Right forelimb (tissue), 1 donor: Measurements from ENCODE around the gene FZD7.

Experiments
- DNase-seq: peaks from one replicate; pipeline ENCODE4 v3.0.0-alpha.2; 2018

The FZD7 gene

DNA sequence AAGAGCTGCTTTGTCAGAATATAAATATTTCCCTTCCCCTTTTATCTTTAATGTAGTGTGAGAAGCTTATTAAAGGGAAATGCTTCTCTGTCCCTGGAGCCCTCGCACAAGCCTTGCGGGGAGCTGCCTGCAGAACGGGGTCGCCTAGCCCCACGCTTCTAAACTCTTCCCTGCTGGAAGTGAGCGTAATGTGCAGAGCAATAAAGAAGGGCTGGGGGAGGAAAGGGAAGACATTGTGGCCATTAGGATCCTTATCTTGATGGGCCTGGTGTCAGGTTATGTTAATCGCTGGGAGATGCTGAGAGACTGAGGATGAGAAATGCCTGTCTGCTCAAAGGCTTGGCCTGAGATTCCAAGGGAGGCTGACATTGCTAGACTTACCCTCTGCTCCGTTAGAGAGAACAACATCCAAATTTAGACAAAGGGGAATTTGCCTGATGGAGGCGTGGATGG lies 18.9 kb upstream of the FZD7 start:
- DNase-seq: no peak

DNA sequence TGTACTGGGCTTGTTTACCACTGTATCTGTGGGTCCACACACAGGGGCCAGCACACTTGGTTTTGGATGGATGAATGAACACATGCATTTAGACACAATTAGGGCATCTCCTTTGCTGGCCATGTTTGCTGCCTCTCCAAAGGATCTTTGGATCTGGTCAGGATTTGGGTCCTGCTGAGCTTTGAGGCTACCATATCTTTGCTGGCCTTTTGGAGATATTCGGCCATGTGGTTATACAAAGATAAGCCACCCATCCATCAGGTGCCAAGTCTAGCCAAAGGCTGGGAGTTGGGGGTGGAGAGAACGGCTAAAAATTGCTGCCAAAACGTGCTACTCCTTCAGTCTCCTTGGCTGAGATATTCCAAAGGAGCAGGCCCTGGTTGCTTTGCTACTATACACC lies 18.2 kb upstream of the FZD7 start:
- no peak for DNase-seq

DNA sequence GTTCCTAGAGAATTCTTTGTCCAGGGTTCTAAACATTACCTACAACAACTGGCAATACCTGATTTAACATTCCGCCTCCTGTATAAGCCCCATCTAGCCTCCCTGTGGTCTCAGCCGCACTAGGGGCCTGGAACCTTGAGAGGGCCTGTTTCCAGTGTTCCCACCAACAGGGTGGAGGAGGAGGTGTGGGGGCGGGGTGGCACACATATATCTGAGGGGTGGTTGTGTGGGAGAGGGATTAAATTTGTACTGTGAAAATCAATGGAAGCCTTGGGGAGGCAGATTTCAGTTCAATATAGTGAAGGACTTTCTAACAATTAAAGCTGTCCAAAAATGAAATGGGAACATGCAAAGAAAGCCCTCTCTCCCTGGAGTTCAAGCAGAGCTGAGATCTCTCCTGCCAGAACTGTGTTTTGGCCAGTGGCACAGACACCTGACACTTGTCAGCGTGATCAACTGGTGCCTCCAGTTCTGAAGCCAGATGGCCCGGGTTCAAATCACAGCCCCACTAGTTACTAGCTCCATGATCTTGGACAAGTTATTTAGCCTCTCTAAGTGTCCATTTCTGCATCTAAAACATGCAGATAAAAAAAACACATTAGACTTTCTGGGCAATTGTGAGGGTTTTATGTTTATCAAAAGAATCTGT lies 17.0 kb upstream of the FZD7 start:
- DNase-seq: no peak

DNA sequence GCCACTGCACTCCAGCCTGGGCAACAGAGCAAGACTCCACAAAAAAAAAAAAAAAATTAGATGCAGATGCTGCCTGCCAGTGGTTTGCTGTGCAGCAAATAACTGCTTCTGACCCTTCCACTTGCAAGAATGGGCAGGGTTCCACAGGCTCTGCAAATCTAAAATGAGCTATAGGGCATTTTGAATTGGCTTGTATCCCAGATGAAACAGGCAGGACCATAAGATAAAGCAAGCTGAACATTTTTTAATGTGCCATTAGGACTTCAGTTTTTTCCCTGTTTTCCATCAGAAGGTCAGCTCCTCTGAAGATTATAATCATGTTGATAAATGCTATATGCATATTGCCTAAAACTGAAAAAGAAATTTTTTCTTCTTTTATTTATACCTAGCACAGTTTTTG lies 15.7 kb upstream of the FZD7 start:
- no peak for DNase-seq

DNA sequence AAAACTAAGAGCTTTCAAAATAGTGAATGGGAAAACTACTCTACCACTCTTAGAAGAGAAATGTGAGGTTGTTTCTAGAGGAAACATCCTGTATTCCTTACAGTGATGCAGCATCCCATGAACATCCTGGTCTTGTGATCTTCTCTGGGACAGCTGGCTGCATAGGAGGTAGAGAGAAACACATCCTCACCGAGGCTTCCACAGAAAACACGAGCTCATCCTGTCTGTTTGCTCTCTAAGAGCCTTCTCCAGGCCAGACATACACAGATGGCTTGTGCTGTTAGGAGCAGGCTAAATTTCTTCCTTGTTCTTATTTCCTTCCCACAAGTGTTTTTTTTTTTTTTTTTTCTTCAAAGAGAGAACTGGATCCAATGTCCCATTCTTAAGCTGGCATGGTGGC lies 14.7 kb upstream of the FZD7 start:
- DNase-seq: no peak

DNA sequence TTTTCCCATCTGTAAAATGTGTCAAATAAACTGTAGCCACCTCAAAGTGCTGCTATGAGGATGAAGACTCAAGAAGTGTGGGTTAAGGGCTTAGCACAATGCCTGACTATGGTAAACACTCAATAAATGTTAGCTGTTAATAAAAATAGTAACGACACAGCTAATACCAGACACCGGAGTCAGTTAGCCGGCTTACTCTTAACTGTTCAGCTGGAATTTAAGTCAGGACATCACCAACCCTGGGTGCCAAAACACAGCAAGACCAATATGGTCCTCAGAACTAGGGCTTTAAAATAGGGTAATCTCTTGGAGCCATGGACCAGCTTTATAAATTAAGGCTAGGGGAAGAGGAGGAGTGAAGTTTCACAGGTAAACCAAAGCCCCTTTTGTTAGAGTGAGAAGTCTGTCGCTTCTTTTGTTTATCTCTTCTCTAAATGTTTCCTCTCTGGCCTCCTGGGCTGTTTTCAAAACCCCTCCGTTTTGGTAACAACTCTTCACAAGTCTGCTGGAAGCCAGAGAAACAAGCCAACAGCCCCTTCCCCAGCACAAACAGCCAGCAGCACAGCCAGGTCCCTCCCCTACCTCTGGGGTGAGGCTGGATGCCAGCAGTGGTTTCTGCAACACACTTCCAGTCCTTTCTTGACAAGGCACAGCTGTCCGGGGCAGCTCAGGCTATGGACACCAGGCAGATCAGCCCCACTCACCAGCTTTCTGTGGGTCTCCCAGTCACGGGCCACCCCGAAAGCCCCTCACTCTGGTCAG lies 13.8 kb upstream of the FZD7 start:
- DNase-seq: no peak

DNA sequence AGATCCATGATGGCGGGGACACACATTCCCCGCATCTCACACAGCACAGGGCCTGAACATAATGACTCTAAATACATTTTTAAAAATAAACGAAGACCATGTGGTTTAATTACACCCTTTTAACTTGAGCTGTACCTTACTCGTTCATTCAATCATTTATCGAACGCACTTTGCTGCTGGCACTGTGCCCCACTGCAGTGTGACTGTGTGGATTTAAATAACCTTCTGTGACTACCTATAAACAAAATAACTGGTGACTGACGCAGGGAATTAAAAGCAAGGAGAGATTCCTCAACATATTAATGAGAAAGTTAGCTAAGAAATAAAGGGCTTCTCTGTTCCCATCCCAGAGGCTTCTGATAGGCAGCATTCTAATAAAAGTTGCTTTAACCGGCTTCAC lies 10.9 kb upstream of the FZD7 start:
- no peak for DNase-seq

DNA sequence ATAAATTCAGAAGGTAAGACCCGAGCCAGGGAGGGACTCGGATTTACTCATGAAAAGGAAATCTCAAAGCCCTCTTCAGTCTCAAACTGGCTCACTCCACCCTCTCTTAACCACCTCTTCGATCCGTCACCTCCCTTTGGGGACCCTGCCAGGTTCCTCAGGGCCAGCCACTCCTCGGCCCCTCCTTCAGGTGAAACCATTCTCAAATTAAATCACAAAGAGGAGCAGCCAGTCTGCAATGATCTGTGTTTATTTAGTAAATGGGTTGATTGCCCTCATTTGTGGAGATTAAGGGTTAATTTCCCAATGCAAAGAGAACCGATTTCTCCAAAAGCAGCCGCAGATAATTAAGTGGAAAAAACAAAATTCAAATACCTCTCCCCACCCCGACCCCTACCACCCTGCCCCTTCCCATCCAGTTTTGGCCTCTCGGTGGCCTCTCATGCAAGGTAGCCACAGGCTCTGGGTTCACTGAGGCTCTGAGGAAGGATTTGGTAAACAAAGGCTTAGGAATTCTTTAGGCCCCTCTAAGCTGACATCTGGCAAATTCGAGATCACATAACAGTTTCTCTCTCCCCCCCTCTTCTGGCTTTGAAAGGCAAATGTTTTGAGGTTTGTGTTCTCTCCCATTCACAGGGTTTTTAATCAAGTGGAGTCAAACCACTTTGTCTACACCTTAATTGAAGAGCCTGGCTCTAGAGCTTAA lies 10.3 kb upstream of the FZD7 start:
- no peak for DNase-seq

DNA sequence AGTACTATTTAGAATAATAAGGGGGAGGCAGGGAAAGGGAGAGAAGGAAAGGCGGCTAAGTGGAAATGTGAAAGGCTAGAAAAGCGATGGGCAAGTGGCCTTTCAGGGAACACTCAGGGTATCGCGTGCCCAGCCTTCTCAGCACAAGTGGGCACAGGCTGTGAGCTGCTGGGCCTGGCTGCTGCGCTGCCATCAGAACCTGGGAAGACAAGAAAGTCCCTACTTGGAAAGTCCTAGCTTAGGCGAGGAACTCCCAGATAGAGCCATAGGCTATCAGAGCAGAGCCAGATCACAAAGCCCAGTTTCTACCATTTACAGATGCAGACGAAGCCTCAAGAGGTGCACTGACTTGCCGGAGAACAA lies 9.8 kb upstream of the FZD7 start:
- DNase-seq: no peak

DNA sequence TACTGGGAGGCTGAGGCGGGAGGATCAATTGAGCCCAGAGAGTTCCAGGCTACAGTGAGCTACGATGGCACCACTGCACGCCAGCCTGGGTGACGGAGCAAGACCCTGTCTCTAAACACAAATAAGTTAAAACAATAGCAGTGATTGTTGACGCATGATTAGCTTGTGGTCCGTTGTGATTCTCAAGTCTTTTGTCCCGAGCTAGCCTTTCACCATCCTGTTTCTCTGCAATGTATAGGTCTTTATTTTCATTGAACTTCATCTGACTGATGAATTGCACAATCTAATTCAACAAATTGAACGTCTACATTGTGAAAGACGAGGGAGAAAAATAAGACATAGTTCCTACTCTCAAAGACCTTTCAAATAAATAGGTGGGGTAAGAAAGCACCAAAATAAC lies 8.8 kb upstream of the FZD7 start:
- DNase-seq: no peak

DNA sequence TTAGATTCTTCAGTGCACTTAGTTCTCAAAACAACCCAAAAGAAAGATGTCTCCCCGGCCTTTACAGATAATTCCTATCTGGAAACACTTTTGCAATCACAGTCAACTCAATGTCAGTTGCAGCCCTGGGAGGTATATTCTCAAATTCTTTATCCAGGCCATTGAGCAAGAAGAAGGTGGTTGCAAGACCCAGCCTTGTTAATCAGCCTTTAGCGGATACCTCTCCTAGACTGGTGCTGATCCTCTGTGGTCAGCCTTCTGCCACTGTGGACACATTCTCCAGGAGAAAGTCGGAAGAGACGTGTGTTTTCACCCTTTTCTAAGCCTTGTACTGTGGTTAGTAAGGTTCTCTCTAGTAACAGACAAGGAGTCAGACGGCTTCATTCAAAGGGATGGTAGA lies 7.8 kb upstream of the FZD7 start:
- DNase-seq: no peak

DNA sequence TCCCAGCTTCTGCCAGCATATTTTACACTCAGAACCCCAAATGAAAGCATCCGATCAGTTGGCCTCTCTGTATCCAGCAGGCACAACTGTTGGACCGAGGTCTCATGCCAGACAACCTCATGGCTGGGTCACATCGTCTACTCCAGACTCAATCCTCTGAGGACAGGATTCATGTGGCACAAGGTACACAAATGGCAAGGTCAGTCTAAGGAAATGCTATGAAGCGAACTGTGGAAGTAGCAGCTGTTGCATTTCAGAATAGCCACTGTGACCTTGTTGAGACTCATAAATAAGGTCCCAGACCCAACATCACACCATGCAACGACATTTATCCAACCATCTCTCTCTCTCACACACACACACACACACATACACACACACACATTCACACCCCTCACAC lies 7.1 kb upstream of the FZD7 start:
- DNase-seq: no peak

DNA sequence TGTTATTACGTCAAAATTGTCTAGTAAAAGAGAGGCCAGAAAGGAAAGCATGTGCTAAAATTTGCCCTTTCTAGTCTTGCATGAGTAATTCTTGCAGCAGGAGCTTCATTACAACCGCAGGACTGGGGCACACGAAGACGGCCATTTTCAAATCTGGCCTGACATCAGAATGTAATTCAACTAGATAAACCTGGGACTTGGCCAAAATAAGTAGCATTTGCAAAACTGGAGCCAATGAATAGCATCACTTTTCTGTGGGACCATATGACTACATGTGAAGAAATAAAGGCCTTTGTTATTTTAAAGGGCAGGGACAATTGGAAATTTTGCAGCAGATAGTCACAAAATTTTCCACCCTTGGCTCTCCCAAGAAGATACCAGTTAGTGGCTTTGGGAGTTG lies 3.0 kb upstream of the FZD7 start:
- no peak for DNase-seq

DNA sequence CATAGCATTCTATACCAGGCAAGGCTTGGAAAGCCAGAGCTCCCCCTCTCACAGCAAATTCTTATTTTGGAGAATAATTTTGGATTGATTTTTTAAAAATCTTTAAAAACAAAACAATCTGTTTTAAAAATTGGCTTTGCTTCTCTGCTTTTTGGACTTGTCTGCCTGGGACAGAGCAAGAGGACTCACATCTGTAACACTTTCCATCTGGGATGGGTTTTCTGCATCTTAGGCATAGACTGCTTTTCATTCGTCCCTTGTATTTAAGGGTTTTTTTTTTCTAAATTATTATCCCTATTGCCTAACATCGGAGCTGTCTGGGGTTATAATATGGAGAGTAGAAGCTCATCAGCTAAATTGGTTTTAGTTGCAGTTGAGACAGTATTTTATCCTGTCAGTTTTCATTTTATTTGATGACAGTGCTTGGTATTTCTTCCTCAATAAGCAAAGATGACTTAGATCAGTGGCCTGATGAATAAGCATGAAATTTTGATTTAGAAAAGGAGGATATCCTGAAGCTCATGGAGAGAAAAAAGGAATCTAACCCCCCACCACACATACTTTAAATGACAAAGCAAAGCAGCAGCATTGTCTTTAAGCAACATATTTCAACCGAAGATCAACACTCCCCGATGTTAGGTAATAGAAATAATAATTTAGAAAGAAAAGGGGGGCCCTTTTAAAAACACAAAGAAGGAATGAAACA lies 2.3 kb upstream of the FZD7 start:
- DNase-seq: no peak

DNA sequence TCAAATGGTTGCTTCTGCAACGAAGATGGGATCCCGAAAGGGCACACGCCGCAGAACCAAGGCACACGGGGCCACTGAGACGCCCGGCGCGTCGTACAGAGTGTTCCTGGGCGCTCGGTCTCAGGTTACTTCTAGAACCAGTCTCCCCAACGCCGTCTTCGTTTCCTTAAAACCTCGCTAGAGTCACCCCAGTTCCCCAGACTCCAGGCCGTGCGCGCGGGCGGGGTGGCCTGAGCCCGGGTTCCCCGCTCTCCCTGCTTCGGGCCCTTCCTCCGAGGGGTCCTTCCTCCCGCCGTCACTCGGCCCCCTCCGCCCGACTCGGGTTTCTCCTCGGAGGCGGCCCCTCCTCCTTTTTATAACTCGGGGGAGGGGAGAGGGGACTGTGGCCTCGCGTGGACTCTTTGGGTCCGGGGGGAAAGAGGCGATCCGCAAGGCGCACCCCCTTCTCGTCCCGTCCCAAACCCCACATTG lies 774 bp upstream of the FZD7 start:
- DNase-seq: peak; percentile 89

DNA sequence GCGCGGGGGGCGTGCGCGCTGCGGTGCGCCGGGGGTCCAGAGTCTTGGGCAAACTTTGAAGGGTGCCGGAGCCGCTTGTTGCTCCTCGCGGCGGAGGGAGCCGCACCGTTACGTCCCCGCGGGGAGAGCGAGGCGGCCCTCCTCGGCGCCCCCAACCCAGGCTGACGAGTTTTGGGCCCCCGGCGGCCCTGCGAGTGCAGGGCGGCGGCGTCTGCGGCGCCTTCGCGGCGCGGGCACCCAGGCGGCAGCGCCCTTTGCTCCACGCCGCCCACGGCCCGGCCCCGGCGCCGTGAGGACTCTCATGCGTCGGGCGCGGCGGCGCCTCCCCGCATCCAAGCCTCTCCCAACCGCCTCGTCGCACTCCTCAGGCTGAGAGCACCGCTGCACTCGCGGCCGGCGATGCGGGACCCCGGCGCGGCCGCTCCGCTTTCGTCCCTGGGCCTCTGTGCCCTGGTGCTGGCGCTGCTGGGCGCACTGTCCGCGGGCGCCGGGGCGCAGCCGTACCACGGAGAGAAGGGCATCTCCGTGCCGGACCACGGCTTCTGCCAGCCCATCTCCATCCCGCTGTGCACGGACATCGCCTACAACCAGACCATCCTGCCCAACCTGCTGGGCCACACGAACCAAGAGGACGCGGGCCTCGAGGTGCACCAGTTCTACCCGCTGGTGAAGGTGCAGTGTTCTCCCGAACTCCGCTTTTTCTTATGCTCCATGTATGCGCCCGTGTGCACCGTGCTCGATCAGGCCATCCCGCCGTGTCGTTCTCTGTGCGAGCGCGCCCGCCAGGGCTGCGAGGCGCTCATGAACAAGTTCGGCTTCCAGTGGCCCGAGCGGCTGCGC lies 814 bp downstream of the FZD7 start:
- DNase-seq: peak; percentile 71

DNA sequence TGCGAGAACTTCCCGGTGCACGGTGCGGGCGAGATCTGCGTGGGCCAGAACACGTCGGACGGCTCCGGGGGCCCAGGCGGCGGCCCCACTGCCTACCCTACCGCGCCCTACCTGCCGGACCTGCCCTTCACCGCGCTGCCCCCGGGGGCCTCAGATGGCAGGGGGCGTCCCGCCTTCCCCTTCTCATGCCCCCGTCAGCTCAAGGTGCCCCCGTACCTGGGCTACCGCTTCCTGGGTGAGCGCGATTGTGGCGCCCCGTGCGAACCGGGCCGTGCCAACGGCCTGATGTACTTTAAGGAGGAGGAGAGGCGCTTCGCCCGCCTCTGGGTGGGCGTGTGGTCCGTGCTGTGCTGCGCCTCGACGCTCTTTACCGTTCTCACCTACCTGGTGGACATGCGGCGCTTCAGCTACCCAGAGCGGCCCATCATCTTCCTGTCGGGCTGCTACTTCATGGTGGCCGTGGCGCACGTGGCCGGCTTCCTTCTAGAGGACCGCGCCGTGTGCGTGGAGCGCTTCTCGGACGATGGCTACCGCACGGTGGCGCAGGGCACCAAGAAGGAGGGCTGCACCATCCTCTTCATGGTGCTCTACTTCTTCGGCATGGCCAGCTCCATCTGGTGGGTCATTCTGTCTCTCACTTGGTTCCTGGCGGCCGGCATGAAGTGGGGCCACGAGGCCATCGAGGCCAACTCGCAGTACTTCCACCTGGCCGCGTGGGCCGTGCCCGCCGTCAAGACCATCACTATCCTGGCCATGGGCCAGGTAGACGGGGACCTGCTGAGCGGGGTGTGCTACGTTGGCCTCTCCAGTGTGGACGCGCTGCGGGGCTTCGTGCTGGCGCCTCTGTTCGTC lies 1.7 kb downstream of the FZD7 start:
- peak; percentile 78 for DNase-seq

DNA sequence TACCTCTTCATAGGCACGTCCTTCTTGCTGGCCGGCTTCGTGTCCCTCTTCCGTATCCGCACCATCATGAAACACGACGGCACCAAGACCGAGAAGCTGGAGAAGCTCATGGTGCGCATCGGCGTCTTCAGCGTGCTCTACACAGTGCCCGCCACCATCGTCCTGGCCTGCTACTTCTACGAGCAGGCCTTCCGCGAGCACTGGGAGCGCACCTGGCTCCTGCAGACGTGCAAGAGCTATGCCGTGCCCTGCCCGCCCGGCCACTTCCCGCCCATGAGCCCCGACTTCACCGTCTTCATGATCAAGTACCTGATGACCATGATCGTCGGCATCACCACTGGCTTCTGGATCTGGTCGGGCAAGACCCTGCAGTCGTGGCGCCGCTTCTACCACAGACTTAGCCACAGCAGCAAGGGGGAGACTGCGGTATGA lies 2.3 kb downstream of the FZD7 start:
- no peak for DNase-seq

DNA sequence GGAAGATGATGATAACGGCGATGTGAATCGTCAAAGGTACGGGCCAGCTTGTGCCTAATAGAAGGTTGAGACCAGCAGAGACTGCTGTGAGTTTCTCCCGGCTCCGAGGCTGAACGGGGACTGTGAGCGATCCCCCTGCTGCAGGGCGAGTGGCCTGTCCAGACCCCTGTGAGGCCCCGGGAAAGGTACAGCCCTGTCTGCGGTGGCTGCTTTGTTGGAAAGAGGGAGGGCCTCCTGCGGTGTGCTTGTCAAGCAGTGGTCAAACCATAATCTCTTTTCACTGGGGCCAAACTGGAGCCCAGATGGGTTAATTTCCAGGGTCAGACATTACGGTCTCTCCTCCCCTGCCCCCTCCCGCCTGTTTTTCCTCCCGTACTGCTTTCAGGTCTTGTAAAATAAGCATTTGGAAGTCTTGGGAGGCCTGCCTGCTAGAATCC lies 3.0 kb downstream of the FZD7 start:
- peak; percentile 61 for DNase-seq

DNA sequence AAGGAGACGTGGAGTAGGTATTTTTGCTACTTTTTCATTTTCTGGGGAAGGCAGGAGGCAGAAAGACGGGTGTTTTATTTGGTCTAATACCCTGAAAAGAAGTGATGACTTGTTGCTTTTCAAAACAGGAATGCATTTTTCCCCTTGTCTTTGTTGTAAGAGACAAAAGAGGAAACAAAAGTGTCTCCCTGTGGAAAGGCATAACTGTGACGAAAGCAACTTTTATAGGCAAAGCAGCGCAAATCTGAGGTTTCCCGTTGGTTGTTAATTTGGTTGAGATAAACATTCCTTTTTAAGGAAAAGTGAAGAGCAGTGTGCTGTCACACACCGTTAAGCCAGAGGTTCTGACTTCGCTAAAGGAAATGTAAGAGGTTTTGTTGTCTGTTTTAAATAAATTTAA lies 3.4 kb downstream of the FZD7 start:
- DNase-seq: no peak
